ENCODE measurements around the gene GASK1A. TPM values are rescaled to one million over a fixed set of nuclear protein-coding genes. Genes with fewer than 3 reads are reported as not detected.
"Not testable (repeated sequence)": the region's sequence is repeated elsewhere in the genome, so short reads cannot be mapped to it uniquely, and the experiment has no call there.

GASK1A gene
- polyA plus RNA-seq, 4 donors, result 3.1 to 4.6 (median 3.7) TPM

DNA sequence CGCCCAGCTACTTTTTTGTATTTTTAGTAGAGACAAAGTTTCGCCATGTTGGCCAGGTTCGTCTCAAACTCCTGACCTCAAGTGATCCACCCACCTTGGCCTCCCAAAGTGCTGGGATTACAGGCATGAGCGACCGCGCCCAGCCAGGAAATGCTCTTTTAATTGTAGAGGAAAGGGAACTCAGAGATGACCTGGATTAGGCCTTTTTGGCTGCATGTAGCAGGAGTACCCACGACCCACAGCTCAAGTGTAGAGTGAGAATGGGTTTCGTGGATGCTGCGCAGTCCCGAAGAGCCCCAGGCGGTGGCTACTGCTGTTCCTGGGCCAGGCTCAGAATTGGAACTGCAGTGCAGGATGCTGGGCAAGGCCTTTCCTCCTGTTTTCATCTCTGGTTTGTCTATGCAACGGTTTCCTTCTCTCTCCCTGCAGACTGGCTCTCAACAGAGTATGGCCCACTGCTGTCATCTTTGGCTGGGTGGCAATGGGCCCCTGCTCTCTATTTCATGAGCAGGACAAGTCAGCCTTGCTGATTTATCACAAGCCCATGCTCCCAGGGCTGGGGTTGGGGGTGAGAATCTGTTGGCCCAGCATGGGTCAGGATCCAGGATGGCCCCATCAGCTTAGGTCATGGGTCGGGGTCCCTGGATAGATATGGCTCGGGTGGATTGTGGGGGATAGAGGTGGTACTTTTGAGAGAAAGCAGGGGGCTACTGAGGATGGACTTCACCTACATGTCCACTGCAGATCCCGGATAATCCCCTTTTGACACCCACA lies 51.2 kb downstream of the GASK1A start:
- DNase-seq (ENCODE audit: low read depth in 4 of 4, low spot score in 2 of 4), result no peak

DNA sequence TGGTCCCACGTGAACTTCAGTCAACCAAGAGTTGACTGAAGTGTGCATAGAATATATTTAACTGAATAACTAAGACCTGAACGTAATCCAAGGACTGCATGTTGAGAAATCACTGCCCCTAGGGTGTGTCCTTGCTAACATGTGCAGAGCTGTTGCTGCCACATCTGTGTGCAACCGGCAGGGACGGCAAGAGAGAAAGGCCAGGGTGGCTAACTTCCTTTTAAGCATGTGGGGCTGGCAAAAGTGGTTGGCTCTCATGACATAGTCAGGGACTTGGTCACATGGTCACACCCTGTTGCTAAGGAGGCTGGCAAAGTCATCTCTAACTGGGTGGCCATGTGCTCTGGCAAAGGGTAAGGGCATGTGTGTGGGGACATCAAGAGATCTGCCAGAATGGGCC lies 52.4 kb downstream of the GASK1A start:
- no peak for DNase-seq (ENCODE audit: low read depth in 4 of 4, low spot score in 2 of 4)

DNA sequence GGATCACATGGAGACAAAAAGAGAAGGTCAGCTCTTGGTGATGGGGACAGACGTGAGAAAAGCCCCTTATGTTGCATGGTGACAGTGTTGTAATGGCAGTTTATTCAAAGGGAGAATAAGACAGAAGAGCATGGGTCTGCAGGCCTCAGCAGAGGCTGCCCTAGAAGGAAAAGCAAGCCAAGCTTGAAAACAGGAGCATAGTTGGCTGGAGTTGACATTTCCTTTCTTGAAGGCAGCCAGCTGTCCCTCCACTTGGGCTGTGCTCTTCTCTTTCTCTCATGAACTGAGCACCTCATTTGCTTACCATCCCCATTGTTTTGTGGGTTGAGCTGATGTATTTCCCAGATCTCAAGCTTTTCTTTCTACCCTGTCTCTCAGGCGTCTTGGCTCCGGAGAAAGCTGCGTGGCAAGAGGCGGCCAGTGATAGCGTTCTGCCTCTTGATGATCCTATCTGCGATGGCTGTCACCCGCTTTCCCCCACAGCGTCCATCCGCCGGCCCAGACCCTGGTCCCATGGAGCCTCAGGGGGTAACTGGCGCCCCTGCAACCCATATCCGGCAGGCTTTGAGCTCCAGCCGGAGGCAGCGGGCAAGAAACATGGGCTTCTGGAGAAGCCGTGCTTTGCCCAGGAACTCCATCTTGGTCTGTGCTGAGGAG lies 52.9 kb downstream of the GASK1A start:
- DNase-seq (ENCODE audit: low read depth in 4 of 4, low spot score in 2 of 4), result peak in 1 of 4 donors; percentile 3

DNA sequence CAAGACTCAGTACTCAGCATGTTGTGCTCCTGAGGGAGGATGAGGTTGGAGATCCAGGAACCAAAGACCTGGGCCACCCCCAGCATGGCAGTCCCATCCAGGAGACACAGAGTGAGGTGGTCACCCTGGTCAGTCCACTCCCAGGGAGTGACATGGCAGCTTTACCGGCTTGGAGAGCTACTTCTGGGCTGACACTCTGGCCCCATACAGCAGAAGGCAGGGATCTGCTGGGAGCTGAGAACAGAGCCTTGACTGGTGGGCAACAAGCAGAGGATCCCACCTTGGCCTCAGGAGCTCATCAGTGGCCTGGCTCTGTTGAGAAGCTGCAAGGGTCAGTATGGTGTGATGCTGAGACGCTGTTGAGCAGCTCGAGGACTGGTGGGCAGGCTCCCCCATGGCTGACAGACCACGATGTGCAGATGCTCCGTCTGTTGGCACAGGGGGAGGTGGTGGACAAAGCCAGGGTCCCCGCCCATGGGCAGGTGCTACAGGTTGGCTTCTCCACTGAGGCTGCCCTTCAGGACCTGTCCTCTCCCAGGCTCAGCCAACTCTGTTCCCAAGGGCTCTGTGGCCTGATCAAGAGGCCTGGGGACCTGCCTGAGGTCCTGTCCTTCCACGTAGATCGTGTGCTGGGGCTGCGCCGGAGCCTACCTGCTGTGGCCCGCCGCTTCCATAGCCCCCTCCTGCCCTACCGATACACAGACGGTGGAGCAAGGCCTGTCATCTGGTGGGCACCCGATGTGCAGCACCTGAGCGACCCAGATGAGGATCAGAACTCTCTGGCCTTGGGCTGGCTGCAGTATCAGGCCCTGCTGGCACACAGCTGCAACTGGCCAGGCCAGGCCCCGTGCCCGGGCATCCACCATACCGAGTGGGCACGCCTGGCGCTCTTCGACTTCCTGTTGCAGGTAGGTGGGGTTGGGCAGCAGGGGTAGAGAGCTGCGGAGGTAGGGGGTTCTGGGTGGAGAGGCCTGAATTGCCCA lies 53.8 kb downstream of the GASK1A start:
- no peak for DNase-seq (ENCODE audit: low read depth in 4 of 4, low spot score in 2 of 4)

DNA sequence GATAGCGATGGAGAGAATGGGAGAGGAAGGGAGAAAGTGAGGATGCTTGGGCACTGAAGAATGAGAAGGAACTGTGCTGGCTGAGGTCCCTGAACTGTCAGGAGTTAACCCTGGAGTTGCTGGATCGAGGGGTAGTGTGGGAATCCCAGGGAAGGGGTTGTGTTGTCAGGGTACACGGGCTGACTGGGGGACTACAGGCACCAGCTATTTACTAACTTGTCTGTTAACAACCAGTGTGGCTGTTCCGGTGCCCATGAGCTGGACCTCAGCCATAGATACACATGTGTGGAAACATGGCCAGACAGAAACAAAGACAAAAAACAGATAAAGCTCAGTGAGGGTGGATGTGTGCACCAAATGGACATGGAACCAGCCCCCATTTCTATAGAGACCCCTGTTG lies 55.1 kb downstream of the GASK1A start:
- no peak for DNase-seq (ENCODE audit: low read depth in 4 of 4, low spot score in 2 of 4)

DNA sequence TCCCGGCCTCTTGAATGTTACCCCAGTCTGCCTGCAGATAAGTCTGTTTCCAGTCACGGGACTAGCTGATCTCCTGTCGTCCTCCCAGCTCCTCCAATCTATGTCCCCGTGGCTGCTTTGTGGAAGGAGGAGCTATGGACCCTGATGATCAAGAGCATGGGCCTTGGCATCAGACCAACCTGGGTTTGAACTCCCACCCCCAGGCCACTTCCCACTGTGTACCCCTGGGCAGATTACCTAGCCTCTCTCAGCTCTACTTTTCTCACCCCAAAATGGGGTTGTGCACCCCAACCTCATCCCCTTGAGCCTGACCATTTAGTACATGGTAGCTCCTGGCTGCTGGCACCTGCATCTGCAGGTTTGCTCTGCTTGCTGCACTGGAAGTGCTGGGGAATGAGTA lies 55.8 kb downstream of the GASK1A start:
- no peak for DNase-seq (ENCODE audit: low read depth in 4 of 4, low spot score in 2 of 4)

DNA sequence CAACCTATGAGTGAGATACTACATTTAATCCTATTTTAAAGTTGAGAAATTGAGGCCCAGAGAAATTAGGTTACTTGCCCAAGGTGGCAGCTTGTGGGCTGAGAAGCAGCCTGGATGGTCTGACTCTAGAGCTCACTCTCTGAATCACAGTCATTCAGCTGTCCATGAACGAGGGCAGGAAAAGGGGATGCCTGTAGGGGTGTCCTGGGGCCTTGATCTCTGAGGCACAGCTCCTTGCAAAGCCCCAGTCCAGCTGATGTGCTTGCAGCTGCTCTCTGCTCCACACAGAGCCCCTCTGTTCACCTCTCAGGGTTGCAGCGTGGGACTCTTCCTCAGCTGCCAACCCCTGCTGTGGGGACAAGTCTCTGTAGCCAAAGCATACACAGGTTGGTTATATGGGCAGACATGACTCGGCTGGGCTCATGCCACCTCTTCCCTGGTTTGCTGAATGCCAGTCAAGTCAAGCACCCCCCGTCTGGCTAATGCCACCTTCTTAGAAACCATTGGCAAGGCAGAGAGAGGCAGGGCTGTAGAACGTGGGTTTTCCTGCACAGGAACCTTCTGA lies 56.8 kb downstream of the GASK1A start:
- no peak for DNase-seq (ENCODE audit: low read depth in 4 of 4, low spot score in 2 of 4)

DNA sequence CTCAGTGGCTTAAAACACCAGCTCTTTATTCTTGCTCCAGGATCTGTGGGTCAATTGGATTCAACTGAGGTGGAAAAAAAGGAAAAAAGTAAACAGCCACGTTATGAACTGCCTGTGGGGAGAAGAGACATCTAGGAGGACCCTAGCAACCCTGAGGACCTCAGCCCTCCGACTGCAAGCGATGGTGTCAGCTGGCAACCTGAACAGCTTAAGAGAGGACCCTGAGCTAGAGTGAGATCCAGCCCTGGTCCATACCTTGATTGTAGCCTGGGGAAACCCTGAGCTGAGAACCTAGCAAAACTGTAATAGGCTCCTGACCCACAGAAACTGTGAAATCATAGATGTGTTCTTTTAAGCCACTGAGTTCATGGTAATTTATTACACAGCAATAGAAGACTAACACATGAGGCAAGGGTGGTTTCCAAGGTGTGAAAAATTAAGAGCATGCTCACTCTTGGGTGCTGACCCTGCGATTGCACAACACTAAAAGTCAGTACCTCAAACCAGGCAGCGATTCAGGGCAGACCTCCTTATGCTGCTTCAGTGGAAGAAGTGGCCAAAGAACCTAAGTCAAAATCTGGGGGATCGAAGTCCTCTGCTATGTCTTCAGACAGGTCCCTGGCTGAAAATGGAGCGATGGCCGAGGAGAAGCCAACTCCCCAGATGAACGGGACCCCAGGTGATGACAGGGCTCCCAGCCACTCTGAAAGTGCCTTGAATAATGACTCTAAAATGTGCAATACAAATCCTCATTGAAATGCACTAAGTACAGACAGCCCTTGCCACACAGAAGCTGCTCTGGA lies 57.7 kb downstream of the GASK1A start:
- DNase-seq (ENCODE audit: low read depth in 4 of 4, low spot score in 2 of 4), result no peak

DNA sequence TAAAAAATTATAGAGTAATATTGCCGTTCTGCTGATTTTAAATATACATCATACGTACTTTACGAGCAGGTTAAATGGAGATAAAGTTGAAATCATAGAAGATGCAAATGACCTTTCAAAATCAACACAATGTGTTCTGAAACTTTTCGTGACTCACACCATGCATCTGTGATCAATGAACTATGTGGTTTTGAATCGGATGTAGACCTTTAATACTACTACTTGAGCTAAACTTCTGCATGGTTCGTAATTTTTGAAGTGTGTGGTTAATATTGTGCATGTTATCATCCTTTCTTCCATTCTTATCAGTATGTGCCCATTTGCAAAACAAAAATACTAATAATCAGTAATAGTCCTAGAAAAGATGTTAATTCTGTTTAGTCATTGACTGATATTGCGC lies 58.9 kb downstream of the GASK1A start:
- no peak for DNase-seq (ENCODE audit: low read depth in 4 of 4, low spot score in 2 of 4)

DNA sequence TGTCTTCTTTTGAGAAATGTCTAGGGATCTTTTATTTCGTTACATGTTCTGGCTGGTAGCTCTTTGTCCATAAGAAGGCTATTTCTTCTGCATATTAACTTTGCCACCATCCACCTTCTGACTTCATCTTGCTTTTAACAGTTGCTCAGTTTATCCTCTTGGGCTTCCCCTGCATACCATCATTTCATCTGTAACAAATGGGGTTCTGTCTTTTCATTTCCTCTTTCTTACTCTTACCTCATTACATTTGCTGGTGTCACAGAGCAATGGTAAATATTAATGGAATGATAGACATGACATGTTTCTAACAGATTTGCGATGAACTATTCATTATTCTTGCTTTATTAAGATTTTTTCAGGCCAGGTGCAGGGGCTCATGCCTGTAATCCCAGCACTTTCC lies 62.4 kb downstream of the GASK1A start:
- DNase-seq (ENCODE audit: low read depth in 4 of 4, low spot score in 2 of 4), result no peak

DNA sequence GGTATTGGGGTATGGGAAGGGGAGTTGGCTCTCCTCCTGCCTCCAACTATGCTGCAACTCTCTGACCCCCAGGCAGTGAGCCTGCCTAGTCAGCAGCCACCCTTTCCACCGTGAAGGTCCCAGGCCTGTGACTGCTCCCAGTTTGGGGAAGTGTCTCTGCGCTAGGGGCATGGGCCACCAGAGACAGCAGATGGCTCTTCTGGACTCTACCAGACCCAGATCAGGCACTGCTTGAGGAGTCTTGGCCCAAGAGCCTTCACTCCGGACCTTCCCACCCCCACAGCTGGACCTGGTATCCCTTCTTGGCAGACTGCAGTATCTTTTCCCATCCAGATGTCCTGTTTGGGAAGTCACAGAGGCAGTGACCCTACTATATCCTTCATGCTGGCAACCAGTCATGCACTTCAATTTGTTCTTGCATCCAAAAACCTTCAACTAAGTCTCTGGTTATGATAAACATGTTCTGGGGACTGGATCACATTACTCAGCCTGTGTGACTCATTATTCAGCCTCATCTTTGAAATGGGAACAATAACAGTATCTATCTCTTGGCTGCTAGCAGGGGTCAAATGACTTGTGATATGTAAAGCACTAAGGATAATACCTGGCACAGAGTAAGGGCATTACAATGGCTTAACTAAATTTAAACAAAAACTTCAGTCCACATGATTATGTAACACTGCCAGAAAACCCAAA lies 64.1 kb downstream of the GASK1A start:
- no peak for DNase-seq (ENCODE audit: low read depth in 4 of 4, low spot score in 2 of 4)

DNA sequence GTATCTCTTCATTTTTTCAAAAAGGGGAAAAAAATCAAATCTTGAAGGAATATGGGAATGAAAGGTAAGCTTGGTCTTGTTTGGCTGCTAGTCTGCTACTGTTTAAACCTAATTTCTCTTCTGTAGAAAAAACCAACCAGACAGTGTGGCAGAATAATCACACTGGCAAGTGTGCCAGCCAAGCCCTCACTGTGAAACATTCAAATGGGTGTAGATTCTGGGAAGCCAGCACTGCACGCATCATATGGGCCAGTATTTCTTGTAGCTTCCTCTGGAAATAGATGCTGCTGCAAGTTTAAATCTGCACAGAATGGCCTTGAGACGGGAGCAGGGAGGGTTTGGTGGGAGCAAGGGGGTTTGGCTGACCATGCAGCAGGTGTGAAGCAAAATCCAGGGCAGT lies 64.7 kb downstream of the GASK1A start:
- DNase-seq (ENCODE audit: low read depth in 4 of 4, low spot score in 2 of 4), result no peak

DNA sequence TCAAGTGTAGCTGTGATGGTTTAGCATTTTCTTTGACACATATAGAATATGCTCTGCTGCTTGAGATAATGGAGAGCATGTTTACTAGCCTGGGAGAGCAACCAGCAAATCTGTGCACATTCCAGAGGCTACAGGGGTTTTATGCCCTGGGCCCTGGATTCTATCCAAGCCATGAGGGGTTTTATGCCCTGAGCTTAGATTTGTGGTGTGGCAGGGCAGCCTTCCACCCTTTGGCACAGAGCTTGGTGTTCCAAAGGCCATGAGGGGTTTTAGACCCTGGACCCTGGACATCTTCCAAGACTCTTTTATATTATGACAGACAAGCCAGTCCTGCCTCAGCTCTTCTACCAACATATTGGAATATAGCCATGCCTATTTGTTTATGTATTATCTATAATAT lies 66.0 kb downstream of the GASK1A start:
- not testable (repeated sequence) for DNase-seq (ENCODE audit: low read depth in 4 of 4, low spot score in 2 of 4)

DNA sequence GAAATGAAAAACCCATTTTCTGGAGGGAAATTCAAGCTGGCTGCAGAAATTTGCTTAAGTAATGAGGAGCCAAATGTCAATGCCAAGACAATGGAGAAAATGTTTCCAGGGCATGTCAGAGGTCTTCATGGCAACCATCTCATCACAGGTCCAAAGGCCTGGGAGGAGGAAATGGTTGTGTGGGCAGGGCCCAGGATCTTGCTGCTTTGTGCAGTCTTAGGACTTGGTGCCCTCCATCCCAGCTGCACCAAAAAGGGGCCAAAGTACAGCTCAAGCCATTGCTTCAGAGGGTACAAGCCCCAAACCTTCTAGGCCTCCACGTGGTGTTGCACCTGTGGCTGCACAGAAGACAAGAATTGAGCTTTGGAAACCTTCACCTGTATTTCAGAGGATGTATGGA lies 67.5 kb downstream of the GASK1A start:
- DNase-seq (ENCODE audit: low read depth in 4 of 4, low spot score in 2 of 4), result no peak

DNA sequence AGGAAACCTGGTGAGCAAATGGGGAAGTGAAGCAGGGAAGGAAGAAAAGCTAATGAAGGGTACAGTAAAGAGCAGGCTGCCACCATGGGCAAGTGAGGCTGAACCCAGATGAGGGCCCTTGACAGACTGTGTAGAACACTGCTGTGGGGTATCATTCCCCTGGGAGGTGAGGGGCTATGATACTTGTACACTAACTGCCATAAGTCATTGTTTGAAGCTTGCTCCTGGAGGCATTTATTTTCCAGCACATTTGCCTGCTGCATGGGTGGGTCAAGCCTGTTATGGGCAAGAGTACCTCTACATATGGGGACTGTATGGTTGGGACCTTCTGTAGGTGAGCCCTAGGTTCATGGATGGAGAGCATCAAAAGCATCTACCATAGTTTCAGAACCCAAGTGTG lies 69.4 kb downstream of the GASK1A start:
- DNase-seq (ENCODE audit: low read depth in 4 of 4, low spot score in 2 of 4), result no peak

DNA sequence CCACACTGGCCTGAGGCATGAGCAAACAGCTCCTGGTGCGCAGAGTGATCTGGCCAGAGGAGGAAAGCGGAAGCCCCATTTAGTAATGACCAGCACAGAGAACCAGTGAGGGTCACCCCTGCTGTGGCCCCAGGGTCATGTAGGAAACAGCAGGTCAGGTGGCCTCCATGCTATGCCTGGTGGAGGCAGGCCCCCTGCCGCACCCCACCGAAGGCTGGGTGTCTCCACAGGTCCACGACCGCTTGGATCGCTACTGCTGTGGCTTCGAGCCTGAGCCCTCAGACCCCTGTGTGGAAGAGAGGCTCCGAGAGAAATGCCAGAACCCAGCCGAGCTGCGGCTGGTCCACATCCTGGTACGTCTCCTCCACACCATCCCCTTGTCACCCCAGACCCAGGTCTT lies 74.2 kb downstream of the GASK1A start:
- no peak for DNase-seq (ENCODE audit: low read depth in 4 of 4, low spot score in 2 of 4)

DNA sequence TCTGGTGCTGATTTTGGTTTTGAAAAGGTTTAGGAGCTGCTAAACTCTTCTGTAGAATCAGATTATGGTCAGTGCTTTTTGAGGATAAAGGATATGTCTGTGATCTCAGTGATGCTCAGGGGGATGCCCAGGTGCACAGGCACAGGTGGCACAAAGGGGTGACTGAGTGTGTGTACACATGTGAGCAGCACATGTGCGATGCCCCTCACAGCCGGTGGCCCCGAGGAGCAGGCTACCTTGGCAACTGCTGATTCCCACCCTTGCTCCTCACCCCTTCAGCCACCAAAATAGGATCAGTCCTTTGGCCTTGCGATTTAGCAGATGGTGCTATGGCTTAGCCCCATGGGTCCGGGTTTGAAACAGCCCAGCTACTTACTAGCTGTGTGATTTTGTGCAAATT lies 75.6 kb downstream of the GASK1A start:
- no peak for DNase-seq (ENCODE audit: low read depth in 4 of 4, low spot score in 2 of 4)

DNA sequence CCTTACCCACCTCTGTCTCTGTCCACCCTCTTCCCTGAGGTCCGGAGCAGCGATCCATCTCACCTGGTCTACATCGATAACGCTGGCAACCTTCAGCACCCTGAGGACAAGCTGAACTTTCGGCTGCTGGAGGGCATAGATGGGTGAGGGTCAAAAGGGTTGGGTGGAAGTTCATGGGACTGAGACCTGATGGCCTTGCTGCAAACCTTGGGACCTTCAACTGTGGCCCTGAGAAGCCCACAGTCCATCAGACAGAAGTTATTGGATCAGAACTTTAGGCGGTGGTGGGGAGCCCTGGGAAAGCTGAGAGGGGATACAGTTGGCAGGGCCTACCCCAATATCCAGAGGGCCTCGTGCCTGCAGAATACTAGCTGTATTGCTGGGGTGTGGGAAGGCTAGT lies 76.3 kb downstream of the GASK1A start:
- no peak for DNase-seq (ENCODE audit: low read depth in 4 of 4, low spot score in 2 of 4)

Data from left renal cortex interstitium (tissue), 4 donors.